ENCODE results near the gene NOX3.

GRCh38 chr6:155491421-155491820, 35.8 kb upstream of the NOX3 start:
- TF ChIP-seq EZH2 (IDR thresholded peaks at IDR 0.05; ENCODE audit: insufficient read depth, poor library complexity, severe bottlenecking) (no peak), EZH2phosphoT487 (IDR thresholded peaks at IDR 0.05; ENCODE audit: insufficient read depth, low read depth) (no peak)

Measured in GM23248 (cell line).